K562 (cell line): Measurements from ENCODE around the gene CEP41. TPM values are rescaled to one million over a fixed set of nuclear protein-coding genes. Genes with fewer than 3 reads are reported as not detected.

Experiments used
- CBFA2T2 ChIP-seq: fragments of 450-650 bp; conservative IDR thresholded peaks from 2 replicates; pipeline ENCODE4 v1.6.1; 2017; ENCODE audit warnings: mild to moderate bottlenecking
- CSDE1 ChIP-seq, 2 experiments: fragments of 450-650 bp; IDR thresholded peaks; 2 replicates each; pipeline ENCODE4 v1.6.1; 2016; ENCODE audit warnings: mild to moderate bottlenecking in 1 of 2
- E2F4 ChIP-seq: sonication (generic); formaldehyde crosslinking; IDR thresholded peaks from 2 replicates; pipeline ENCODE4 v1.8.0; 2022; ENCODE audit warnings: mild to moderate bottlenecking, low read depth, missing genetic modification reagents
- E2F6 ChIP-seq, 2 experiments: IDR thresholded peaks; 2 replicates each; pipeline ENCODE4 v1.6.1; 2011; ENCODE audit warnings: borderline replicate concordance in 1 of 2, control low read depth in 1 of 2, low read depth in 1 of 2, low read length in 1 of 2, mild to moderate bottlenecking in 1 of 2, mixed read lengths in 1 of 2, moderate library complexity in 1 of 2; ENCODE audit not compliant: insufficient read depth in 1 of 2, insufficient read length in 1 of 2, poor library complexity in 1 of 2, severe bottlenecking in 1 of 2; ENCODE audit errors: extremely low read depth in 1 of 2
- ELF4 ChIP-seq: fragments of 450-650 bp; formaldehyde crosslinking; IDR thresholded peaks from 2 replicates; pipeline ENCODE4 v1.4.0; 2022; ENCODE audit warnings: missing genetic modification characterization
- GTF2A2 ChIP-seq: IDR thresholded peaks from 2 replicates; pipeline ENCODE4 v1.6.1; 2016; ENCODE audit warnings: mild to moderate bottlenecking, missing genetic modification characterization, missing compliant biosample characterization
- HMG20B ChIP-seq: fragments of 250-450 bp; sonication (Bioruptor Pico); IDR thresholded peaks from 2 replicates; pipeline ENCODE4 v1.5.0; 2021; ENCODE audit warnings: mild to moderate bottlenecking
- HOMEZ ChIP-seq: fragments of 250-450 bp; sonication (Bioruptor Pico); IDR thresholded peaks from 2 replicates; pipeline ENCODE4 v1.4.0; 2020; ENCODE audit warnings: mild to moderate bottlenecking, moderate library complexity
- IFI16 ChIP-seq: fragments of 250-450 bp; sonication (Bioruptor Pico); IDR thresholded peaks from 2 replicates; pipeline ENCODE4 v2.1.2; 2022; ENCODE audit warnings: mild to moderate bottlenecking, inconsistent platforms
- IRF2 ChIP-seq: sonication (generic); formaldehyde crosslinking; IDR thresholded peaks from 2 replicates; pipeline ENCODE4 v1.8.1; 2022; ENCODE audit warnings: mild to moderate bottlenecking, missing genetic modification reagents
- MAZ ChIP-seq, 2 experiments: fragments of 450-650 bp in 1 of 2; sonication (generic) in 1 of 2; formaldehyde crosslinking; IDR thresholded peaks in 1 of 2; conservative IDR thresholded peaks in 1 of 2; 2 replicates each; pipeline versions ENCODE4 v1.4.0 to v1.5.0; 2020; ENCODE audit warnings: mild to moderate bottlenecking in 1 of 2, missing genetic modification reagents in 1 of 2
- NELFE ChIP-seq: IDR thresholded peaks from 2 replicates; pipeline ENCODE4 v1.6.1; 2011; ENCODE audit warnings: mild to moderate bottlenecking; ENCODE audit not compliant: insufficient read depth, insufficient read length
- NFATC3 ChIP-seq: fragments of 450-650 bp; IDR thresholded peaks from 2 replicates; pipeline ENCODE4 v1.6.1; 2017; ENCODE audit warnings: mild to moderate bottlenecking
- SRSF9 ChIP-seq: fragments of 200-400 bp; formaldehyde crosslinking; IDR thresholded peaks from 2 replicates; pipeline ENCODE4 v1.6.1; 2017; ENCODE audit warnings: low read depth, low read length, borderline replicate concordance
- TFAP4 ChIP-seq: sonication (generic); formaldehyde crosslinking; IDR thresholded peaks from 2 replicates; pipeline ENCODE4 v1.8.0; 2022; ENCODE audit warnings: missing genetic modification reagents, mild to moderate bottlenecking, moderate library complexity, borderline replicate concordance
- TGIF2 ChIP-seq: sonication (generic); formaldehyde crosslinking; IDR thresholded peaks from 2 replicates; pipeline ENCODE4 v1.8.1; 2022; ENCODE audit warnings: mild to moderate bottlenecking, missing genetic modification reagents, moderate library complexity
- ZBTB12 ChIP-seq: fragments of 250-450 bp; sonication (Bioruptor Pico); IDR thresholded peaks from 2 replicates; pipeline ENCODE4 v1.4.0; 2020
- ZKSCAN1 ChIP-seq: fragments of 150-350 bp; IDR thresholded peaks from 2 replicates; pipeline ENCODE4 v1.6.1; 2016; ENCODE audit warnings: low read depth, low read length
- ZNF143 ChIP-seq: sonication (generic); formaldehyde crosslinking; IDR thresholded peaks from 2 replicates; pipeline ENCODE4 v1.9.0; 2022; ENCODE audit warnings: mild to moderate bottlenecking, missing genetic modification reagents
- ZNF347 ChIP-seq: fragments of 450-650 bp; formaldehyde crosslinking; IDR thresholded peaks from 2 replicates; pipeline ENCODE4 v1.4.0; 2020; ENCODE audit warnings: low read depth, mild to moderate bottlenecking, moderate library complexity
- ZNF445 ChIP-seq: fragments of 250-450 bp; sonication (Bioruptor Pico); IDR thresholded peaks from 2 replicates; pipeline ENCODE4 v1.4.0; 2020; ENCODE audit warnings: low read depth, mild to moderate bottlenecking, moderate library complexity
- polyA plus RNA-seq, 8 experiments: library from polyadenylated mRNA; depleted of rRNA in 4 of 8; stranded (reverse) in 5 of 8; unstranded in 3 of 8; fragments of >200 nt; fragmentation: Nextera tagmentation in 2 of 8; fragmentation: Illumina TruSeq in 1 of 8; extraction: Ambion mirVana in 2 of 8; extraction: Trizol in 1 of 8; gene quantifications; 2 replicates each; pipeline versions ENCODE4 v1.2.1 to v1.2.3, GENCODE V29; 2011 to 2014; ENCODE audit warnings: inconsistent platforms in 1 of 8, missing spikeins in 1 of 8
- total RNA-seq, 7 experiments: library from RNA; depleted of rRNA in 6 of 7; stranded (reverse); fragments of >200 nt in 6 of 7; fragmentation: Illumina TruSeq in 2 of 7; extraction: Trizol in 2 of 7; gene quantifications; 2 replicates each; pipeline versions ENCODE4 v1.2.1 to v1.2.3, GENCODE V29; 2011 to 2021; ENCODE audit warnings: low replicate concordance in 1 of 7

The CEP41 gene
- total and polyA plus RNA-seq, 9 of the 15 experiments (the other 6 are each of a cell fraction or from before 2014, with no cell fraction given) = 1.5 to 15.5 (median 6.4) TPM

- peak; percentile 38 to 92 for TF ChIP-seq E2F6 (IDR thresholded peaks at IDR 0.05; ENCODE audit: borderline replicate concordance in 1 of 2, extremely low read depth in 1 of 2, insufficient read depth in 1 of 2, insufficient read length in 1 of 2, low read depth in 1 of 2, low read length in 1 of 2, poor library complexity in 1 of 2, severe bottlenecking in 1 of 2)
- no peak for TF ChIP-seq TGIF2 (CRISPR knock-in tag)
- no peak for TF ChIP-seq ZNF347
- no peak for TF ChIP-seq HMG20B (CRISPR knock-in tag)
- TF ChIP-seq NELFE = no peak
- no peak for TF ChIP-seq ZKSCAN1
- no peak for TF ChIP-seq IRF2 (CRISPR knock-in tag)
- TF ChIP-seq MAZ (CRISPR knock-in tag; conservative IDR thresholded peaks at IDR 0.05 in 1 of 2, IDR thresholded peaks at IDR 0.05 in 1 of 2) = no peak; a peak in 1 of 4 replicates
- no peak for TF ChIP-seq GTF2A2 (tag)
- TF ChIP-seq TFAP4 = peak; percentile 63
- TF ChIP-seq ZNF445 = no peak
- TF ChIP-seq ZBTB12 (CRISPR knock-in tag) = no peak
- TF ChIP-seq HOMEZ (CRISPR knock-in tag) = no peak
- no peak for TF ChIP-seq CBFA2T2
- TF ChIP-seq CSDE1 (IDR thresholded peaks at IDR 0.05) = peak in 1 of 2 experiments; percentile 93; a peak in 2 of 4 replicates
- TF ChIP-seq SRSF9 = no peak
- no peak for TF ChIP-seq IFI16
- TF ChIP-seq E2F4 (CRISPR knock-in tag) = no peak
- no peak for TF ChIP-seq NFATC3
- no peak for TF ChIP-seq ZNF143 (CRISPR knock-in tag)
- TF ChIP-seq ELF4 (CRISPR knock-in tag) = no peak
Measured at GRCh38 chr7:130440527-130441365, at the start of gene CEP41 (continued).
